MG63 (cell line): ENCODE measurements around the gene NLRP11. TPM values are rescaled to one million over a fixed set of nuclear protein-coding genes. Genes with fewer than 3 reads are reported as not detected.

Experiments
- DNase-seq: peaks from one replicate; pipeline ENCODE4 v3.0.0-alpha.2; 2020
- H3K27me3 ChIP-seq: fragments of 250-450 bp; sonication (Bioruptor Pico); 2 replicates; pipeline ENCODE4 v1.5.1; 2020; ENCODE audit warnings: mild to moderate bottlenecking, moderate library complexity
- H3K36me3 ChIP-seq: fragments of 250-450 bp; sonication (Bioruptor Pico); 2 replicates; pipeline ENCODE4 v1.5.1; 2020; ENCODE audit warnings: mild to moderate bottlenecking, moderate library complexity
- H3K4me3 ChIP-seq: fragments of 250-450 bp; sonication (Bioruptor Pico); 2 replicates; pipeline ENCODE4 v1.5.1; 2020; ENCODE audit warnings: mild to moderate bottlenecking, moderate library complexity
- H3K9me3 ChIP-seq: fragments of 250-450 bp; sonication (Bioruptor Pico); 2 replicates; pipeline ENCODE4 v1.5.1; 2020; ENCODE audit warnings: mild to moderate bottlenecking, moderate library complexity
- total RNA-seq: library from RNA; depleted of rRNA; stranded (reverse); fragments of >200 nt; shearing (Covaris generic); gene quantifications from 2 replicates; pipeline ENCODE4 v1.2.3, GENCODE V29; 2014; ENCODE audit warnings: low replicate concordance; rRNA removed

NLRP11 gene
- total RNA-seq: not detected in 2 replicates

- Histone ChIP-seq H3K4me3 (no peak within 1 kb of the TSS), H3K36me3 (no peaks in the 10 kb centered on the region), H3K27me3 (no peaks in the 10 kb centered on the region), H3K9me3 (no peaks in the 10 kb centered on the region)
- no peak for DNase-seq
Measured at GRCh38 chr19:55831846-55832245, at the start of gene NLRP11. Gene NLRP11, minus strand, starts transcription at chr19:55831999. Its CDS starts 13,825 bp downstream, at chr19:55818174.

- no peak for DNase-seq
- H3K36me3 ChIP-seq: no peaks in the 10 kb centered on the region
- H3K4me3 ChIP-seq: no peak overlapping the region
Measured at GRCh38 chr19:55877211-55877610, 45.4 kb upstream of the NLRP11 start.

GRCh38 chr19:55870736-55871135 is 38.9 kb upstream of the NLRP11 start:
- no peak for DNase-seq
- Histone ChIP-seq H3K4me3 (no peak overlapping the region), H3K36me3 (no peaks in the 10 kb centered on the region), H3K27me3 (no peaks in the 10 kb centered on the region), H3K9me3 (no peaks in the 10 kb centered on the region)

More at GRCh38 chr19:55877211-55877610, 45.4 kb upstream of the NLRP11 start:
- Histone ChIP-seq H3K9me3 (no peaks in the 10 kb centered on the region), H3K27me3 (no peaks in the 10 kb centered on the region)

- H3K27me3 ChIP-seq: no peaks in the 10 kb centered on the region
- no peaks in the 10 kb centered on the region for H3K36me3 ChIP-seq
- DNase-seq: no peak
- H3K9me3 ChIP-seq: no peaks in the 10 kb centered on the region
- no peak overlapping the region for H3K4me3 ChIP-seq
Measured at GRCh38 chr19:55867101-55867500, 35.3 kb upstream of the NLRP11 start.

- DNase-seq: no peak
- no peaks in the 10 kb centered on the region for H3K36me3 ChIP-seq
- H3K4me3 ChIP-seq: no peak overlapping the region
Measured at GRCh38 chr19:55866521-55866920, 34.7 kb upstream of the NLRP11 start.

GRCh38 chr19:55858969-55859368 is 27.2 kb upstream of the NLRP11 start:
- Histone ChIP-seq H3K27me3 (no peaks in the 10 kb centered on the region), H3K36me3 (no peaks in the 10 kb centered on the region), H3K4me3 (no peak overlapping the region), H3K9me3 (no peaks in the 10 kb centered on the region)
- DNase-seq: no peak

More at GRCh38 chr19:55866521-55866920, 34.7 kb upstream of the NLRP11 start:
- Histone ChIP-seq H3K27me3 (no peaks in the 10 kb centered on the region), H3K9me3 (no peaks in the 10 kb centered on the region)

- Histone ChIP-seq H3K4me3 (no peak overlapping the region), H3K36me3 (no peaks in the 10 kb centered on the region), H3K27me3 (no peaks in the 10 kb centered on the region), H3K9me3 (no peaks in the 10 kb centered on the region)
- no peak for DNase-seq
Measured at GRCh38 chr19:55858401-55858800, 26.6 kb upstream of the NLRP11 start.

GRCh38 chr19:55857974-55858373 is 26.2 kb upstream of the NLRP11 start:
- Histone ChIP-seq H3K4me3 (no peak overlapping the region), H3K36me3 (no peaks in the 10 kb centered on the region), H3K9me3 (no peaks in the 10 kb centered on the region), H3K27me3 (no peaks in the 10 kb centered on the region)
- DNase-seq: no peak

- Histone ChIP-seq H3K36me3 (no peaks in the 10 kb centered on the region), H3K9me3 (no peaks in the 10 kb centered on the region), H3K27me3 (no peaks in the 10 kb centered on the region), H3K4me3 (no peak overlapping the region)
- DNase-seq: no peak
Measured at GRCh38 chr19:55857149-55857548, 25.4 kb upstream of the NLRP11 start.

GRCh38 chr19:55855160-55855559 is 23.4 kb upstream of the NLRP11 start:
- Histone ChIP-seq H3K4me3 (no peak overlapping the region), H3K27me3 (no peaks in the 10 kb centered on the region), H3K9me3 (no peaks in the 10 kb centered on the region), H3K36me3 (no peaks in the 10 kb centered on the region)
- no peak for DNase-seq

- Histone ChIP-seq H3K27me3 (peaks cover 2% of the 10 kb centered on the region), H3K36me3 (no peaks in the 10 kb centered on the region), H3K9me3 (no peaks in the 10 kb centered on the region), H3K4me3 (no peak overlapping the region)
- no peak for DNase-seq
Measured at GRCh38 chr19:55838906-55839305, 7.1 kb upstream of the NLRP11 start.

GRCh38 chr19:55838251-55838650 is 6.5 kb upstream of the NLRP11 start:
- Histone ChIP-seq H3K27me3 (peaks cover 2% of the 10 kb centered on the region), H3K36me3 (no peaks in the 10 kb centered on the region), H3K9me3 (no peaks in the 10 kb centered on the region), H3K4me3 (no peak overlapping the region)
- DNase-seq: no peak

GRCh38 chr19:55836340-55836739 is 4.5 kb upstream of the NLRP11 start, which contains the start of gene NLRP4:
Gene NLRP4, plus strand, starts transcription at chr19:55836540. Its CDS starts 15,541 bp downstream, at chr19:55852081.
- Histone ChIP-seq H3K4me3 (no peak within 1 kb of the TSS), H3K27me3 (no peaks in the 10 kb centered on the region; the same call in 1 of the 2 replicates), H3K9me3 (no peaks in the 10 kb centered on the region), H3K36me3 (no peaks in the 10 kb centered on the region)
- no peak for DNase-seq

GRCh38 chr19:55832676-55833075 is 877 bp upstream of the NLRP11 start:
- H3K4me3 ChIP-seq: no peak overlapping the region
- no peak for DNase-seq
- H3K27me3 ChIP-seq: no peaks in the 10 kb centered on the region
- no peaks in the 10 kb centered on the region for H3K36me3 ChIP-seq
- no peaks in the 10 kb centered on the region for H3K9me3 ChIP-seq

- Histone ChIP-seq H3K9me3 (no peaks in the 10 kb centered on the region), H3K4me3 (no peak overlapping the region), H3K27me3 (no peaks in the 10 kb centered on the region), H3K36me3 (no peaks in the 10 kb centered on the region)
- no peak for DNase-seq
Measured at GRCh38 chr19:55830656-55831055, 1.1 kb downstream of the NLRP11 start.

GRCh38 chr19:55820037-55820436 is 11.8 kb downstream of the NLRP11 start:
- Histone ChIP-seq H3K27me3 (no peaks in the 10 kb centered on the region), H3K9me3 (no peaks in the 10 kb centered on the region), H3K36me3 (no peaks in the 10 kb centered on the region), H3K4me3 (no peak overlapping the region)
- DNase-seq: no peak

- DNase-seq: no peak
- H3K4me3 ChIP-seq: no peak overlapping the region
- H3K36me3 ChIP-seq: no peaks in the 10 kb centered on the region
- peaks cover 7% of the 10 kb centered on the region for H3K27me3 ChIP-seq
- H3K9me3 ChIP-seq: no peaks in the 10 kb centered on the region; the same call in 1 of the 2 replicates
Measured at GRCh38 chr19:55813906-55814305, 17.9 kb downstream of the NLRP11 start.

- Histone ChIP-seq H3K4me3 (no peak overlapping the region), H3K27me3 (peaks cover 7% of the 10 kb centered on the region), H3K9me3 (no peaks in the 10 kb centered on the region; the same call in 1 of the 2 replicates), H3K36me3 (no peaks in the 10 kb centered on the region)
- DNase-seq: no peak
Measured at GRCh38 chr19:55812449-55812848, 19.4 kb downstream of the NLRP11 start.

GRCh38 chr19:55811340-55811739 is 20.5 kb downstream of the NLRP11 start:
- Histone ChIP-seq H3K9me3 (no peaks in the 10 kb centered on the region; the same call in 1 of the 2 replicates), H3K36me3 (no peaks in the 10 kb centered on the region), H3K4me3 (no peak overlapping the region), H3K27me3 (peaks cover 7% of the 10 kb centered on the region)
- DNase-seq: no peak
